Bronchial smooth muscle cell (primary cell): Measurements from ENCODE around the gene KANSL1L. TPM values are rescaled to one million over a fixed set of nuclear protein-coding genes. Genes with fewer than 3 reads are reported as not detected.

Experiments
- total RNA-seq: library from RNA; depleted of rRNA; stranded (reverse); fragments of >200 nt; gene quantifications from 2 replicates; pipeline ENCODE4 v1.2.1, GENCODE V29; 2014

Gene KANSL1L, protein sequence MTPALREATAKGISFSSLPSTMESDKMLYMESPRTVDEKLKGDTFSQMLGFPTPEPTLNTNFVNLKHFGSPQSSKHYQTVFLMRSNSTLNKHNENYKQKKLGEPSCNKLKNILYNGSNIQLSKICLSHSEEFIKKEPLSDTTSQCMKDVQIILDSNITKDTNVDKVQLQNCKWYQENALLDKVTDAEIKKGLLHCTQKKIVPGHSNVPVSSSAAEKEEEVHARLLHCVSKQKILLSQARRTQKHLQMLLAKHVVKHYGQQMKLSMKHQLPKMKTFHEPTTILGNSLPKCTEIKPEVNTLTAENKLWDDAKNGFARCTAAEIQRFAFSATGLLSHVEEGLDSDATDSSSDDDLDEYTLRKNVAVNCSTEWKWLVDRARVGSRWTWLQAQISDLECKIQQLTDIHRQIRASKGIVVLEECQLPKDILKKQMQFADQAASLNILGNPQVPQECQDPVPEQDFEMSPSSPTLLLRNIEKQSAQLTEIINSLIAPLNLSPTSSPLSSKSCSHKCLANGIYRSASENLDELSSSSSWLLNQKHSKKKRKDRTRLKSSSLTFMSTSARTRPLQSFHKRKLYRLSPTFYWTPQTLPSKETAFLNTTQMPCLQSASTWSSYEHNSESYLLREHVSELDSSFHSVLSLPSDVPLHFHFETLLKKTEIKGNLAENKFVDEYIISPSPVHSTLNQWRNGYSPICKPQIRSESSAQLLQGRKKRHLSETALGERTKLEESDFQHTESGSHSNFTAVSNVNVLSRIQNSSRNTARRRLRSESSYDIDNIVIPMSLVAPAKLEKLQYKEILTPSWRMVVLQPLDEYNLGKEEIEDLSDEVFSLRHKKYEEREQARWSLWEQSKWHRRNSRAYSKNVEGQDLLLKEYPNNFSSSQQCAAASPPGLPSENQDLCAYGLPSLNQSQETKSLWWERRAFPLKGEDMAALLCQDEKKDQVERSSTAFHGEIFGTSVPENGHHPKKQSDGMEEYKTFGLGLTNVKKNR
- total RNA-seq: 14.5 and 19.0 TPM in 2 replicates

DNA sequence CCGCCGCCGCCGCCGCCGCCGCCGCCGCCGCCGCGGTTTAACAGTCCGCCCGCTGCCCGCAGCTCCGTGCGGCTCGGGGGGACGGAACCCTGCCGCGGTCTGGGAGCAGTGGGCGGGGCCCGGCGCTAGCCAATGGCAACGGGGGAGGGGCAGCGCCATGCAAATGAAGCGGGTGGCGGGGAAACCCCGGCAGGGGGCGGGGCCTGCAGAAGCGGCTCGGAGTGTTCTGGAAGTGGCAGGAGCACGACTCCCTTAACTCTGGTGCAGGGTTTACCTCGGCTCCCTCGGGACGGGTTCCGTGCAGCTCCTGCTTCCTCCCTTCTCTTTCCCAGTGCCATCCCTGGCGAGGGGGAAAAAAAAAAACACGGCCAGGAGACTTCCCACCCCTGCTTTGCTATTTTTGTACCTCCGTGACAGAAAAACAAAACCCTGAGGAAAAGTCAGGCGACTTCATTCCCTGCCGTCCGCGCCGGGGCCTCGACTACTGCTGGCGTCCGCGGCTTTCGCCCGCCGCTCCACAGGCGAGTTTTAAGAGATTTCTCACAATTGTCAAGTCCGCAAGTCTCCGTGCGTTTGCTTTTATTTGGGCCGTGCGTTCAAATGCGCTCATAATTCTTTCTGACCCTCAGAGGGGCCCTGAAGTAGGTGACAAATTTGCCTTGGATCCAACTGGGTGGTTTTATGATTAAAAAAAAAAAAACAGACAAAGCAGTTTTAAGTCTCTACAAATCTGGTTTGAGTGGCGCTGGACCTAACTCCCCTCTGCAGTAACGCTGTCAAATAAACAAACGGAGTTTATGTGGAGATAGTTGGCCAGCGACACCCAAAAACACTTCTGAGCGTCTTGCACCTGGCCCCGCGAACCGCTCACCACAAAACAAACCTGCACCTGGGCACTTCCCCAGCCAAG lies at the start of gene KANSL1L:
TSS of gene KANSL1L (minus strand) at position 101 of the 910 bp plus-strand sequence. CDS start 16,827 bp downstream, outside the sequence.

DNA sequence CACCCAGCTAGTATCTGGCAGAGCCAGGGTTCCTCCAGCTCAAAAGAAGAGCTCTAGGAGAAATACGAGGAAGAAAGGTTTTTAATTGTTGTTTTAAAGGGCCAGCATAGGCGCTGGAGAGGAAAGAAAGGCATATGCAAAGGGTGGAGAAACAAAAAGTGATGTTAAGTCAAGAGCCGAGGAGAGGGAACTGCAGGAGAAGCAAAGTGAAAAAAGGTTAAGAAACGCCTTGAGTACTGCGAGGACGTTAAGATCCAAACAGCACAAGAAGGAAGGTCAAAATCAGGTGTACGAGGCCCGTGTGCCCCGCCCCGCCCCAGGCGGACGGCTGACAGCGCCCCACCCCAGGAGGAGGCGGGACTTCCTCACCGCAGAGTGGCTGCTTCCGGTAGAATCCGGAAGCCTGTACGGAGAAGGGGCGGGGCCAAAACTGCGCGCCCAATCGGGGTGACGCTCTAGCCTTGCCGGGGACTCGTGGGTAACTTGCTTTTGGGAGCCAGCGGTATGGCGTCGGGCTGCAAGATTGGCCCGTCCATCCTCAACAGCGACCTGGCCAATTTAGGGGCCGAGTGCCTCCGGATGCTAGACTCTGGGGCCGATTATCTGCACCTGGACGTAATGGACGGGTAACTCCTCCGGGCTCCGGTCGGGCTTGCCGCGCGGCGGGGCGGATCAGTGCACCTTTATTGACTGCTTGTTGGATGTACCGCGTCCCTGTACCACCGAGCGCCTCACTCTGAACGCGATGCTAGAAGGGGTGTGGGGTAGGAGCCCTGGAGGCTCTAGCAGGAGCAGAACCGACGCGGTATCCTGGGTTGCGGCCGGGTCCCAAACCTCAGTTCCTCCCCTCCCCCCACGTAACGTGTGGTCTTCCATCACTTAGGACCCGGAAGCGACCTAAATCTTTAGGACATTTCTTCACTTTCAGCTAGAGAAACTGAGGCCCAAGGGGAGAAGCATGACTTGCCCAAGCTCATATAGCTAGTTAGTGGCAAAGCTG lies 168.8 kb downstream of the KANSL1L start, which contains the start of gene RPE:
TSS of gene RPE (plus strand) at position 481 of the 1,000 bp plus-strand sequence. CDS start at position 505, 24 bp downstream.

Other genes with a start within 250 kb of the KANSL1L start
- 58.8 and 75.6 TPM in 2 replicates for gene RPE, start 168.8 kb downstream of the KANSL1L start, total RNA-seq
- under 0.01 and 0.26 TPM in 2 replicates for gene ACADL, start 54.0 kb upstream of the KANSL1L start, total RNA-seq
- not detected in 2 replicates for gene MYL1, start 143.8 kb upstream of the KANSL1L start, total RNA-seq